Activated CD8-positive, alpha-beta memory T cell treated with anti-CD3 and anti-CD28 coated beads, Interleukin-2, amount 10 ng/mL, durations not matched to agents 7 days and 5 days (primary cell): ENCODE data around the gene IVNS1ABP. TPM values are rescaled to one million over a fixed set of nuclear protein-coding genes. Genes with fewer than 3 reads are reported as not detected.

Experiments
- ATAC-seq: fragments of 150-1000 bp; cut with Tn5 transposase; one replicate; pipeline ENCODE4 v1.10.0; 2021; ENCODE audit warnings: moderate library complexity
- CTCF ChIA-PET: fragments of 350-600 bp; sonication (Branson Sonifier 250); formaldehyde crosslinking; loops from one replicate; lab custom pipeline; 2021; ENCODE audit warnings: antibody characterized with exemption; lab: Charles Lee
- DNase-seq: peaks from one replicate; pipeline ENCODE4 v3.0.0-alpha.2; 2020
- H3K27ac Mint-ChIP-seq: one replicate; pipeline ENCODE4 v1.8.0; 2021; ENCODE audit warnings: mild to moderate bottlenecking, mixed read lengths
- H3K27me3 Mint-ChIP-seq: one replicate; pipeline ENCODE4 v1.8.0; 2021; ENCODE audit warnings: mixed read lengths
- H3K36me3 Mint-ChIP-seq: one replicate; pipeline ENCODE4 v1.8.0; 2021; ENCODE audit warnings: mild to moderate bottlenecking, mixed read lengths
- H3K4me1 Mint-ChIP-seq: one replicate; pipeline ENCODE4 v1.8.0; 2021; ENCODE audit warnings: mixed read lengths
- H3K4me3 Mint-ChIP-seq: one replicate; pipeline ENCODE4 v1.8.0; 2021; ENCODE audit warnings: mild to moderate bottlenecking, moderate library complexity, mixed read lengths
- H3K9me3 Mint-ChIP-seq: one replicate; pipeline ENCODE4 v1.8.0; 2022; ENCODE audit warnings: low read depth, mixed read lengths
- total RNA-seq, 2 experiments: library from RNA; stranded (reverse); gene quantifications; one replicate each; pipeline ENCODE4 v1.2.3, GENCODE V29; 2021

IVNS1ABP gene
- total RNA-seq, 2 experiments from 2014 or later: 251 to 509 TPM

- H3K4me1 Mint-ChIP-seq: peaks cover 17% of the 10 kb centered on the region
- CTCF ChIA-PET: interaction anchor here (0.5 kb wide), 1 partner anchor 213 kb away, joined by 3 read pairs; no protein-coding TSS in a partner anchor
- ATAC-seq (no peak), DNase-seq (no peak)
- H3K27ac Mint-ChIP-seq: no peak overlapping the region
- no peak overlapping the region for H3K4me3 Mint-ChIP-seq
- no peaks in the 10 kb centered on the region for H3K27me3 Mint-ChIP-seq
- H3K36me3 Mint-ChIP-seq: peaks cover 23% of the 10 kb centered on the region
- H3K9me3 Mint-ChIP-seq: peaks cover 4% of the 10 kb centered on the region
These were observed 29.1 kb upstream of the IVNS1ABP start for GRCh38 chr1:185345913-185346720.

- H3K9me3 Mint-ChIP-seq: peaks cover 2% of the 10 kb centered on the region
- H3K4me3 Mint-ChIP-seq: no peak overlapping the region
- H3K4me1 Mint-ChIP-seq: peaks cover 39% of the 10 kb centered on the region
- no peaks in the 10 kb centered on the region for H3K27me3 Mint-ChIP-seq
- DNase-seq (no peak), ATAC-seq (no peak)
- no peak overlapping the region for H3K27ac Mint-ChIP-seq
- CTCF ChIA-PET: no interaction called here
- H3K36me3 Mint-ChIP-seq: peaks cover 21% of the 10 kb centered on the region
These were observed 26.3 kb upstream of the IVNS1ABP start for GRCh38 chr1:185343306-185343705.

- Mint-ChIP-seq H3K27ac (no peak overlapping the region), H3K36me3 (peaks cover 21% of the 10 kb centered on the region), H3K4me1 (peaks cover 43% of the 10 kb centered on the region), H3K4me3 (no peak overlapping the region), H3K27me3 (no peaks in the 10 kb centered on the region), H3K9me3 (peaks cover 2% of the 10 kb centered on the region)
- DNase-seq (no peak), ATAC-seq (no peak)
- CTCF ChIA-PET: no interaction called here
These were observed 25.7 kb upstream of the IVNS1ABP start for GRCh38 chr1:185342672-185343259.

- no peak for ATAC-seq
- Mint-ChIP-seq H3K4me3 (no peak overlapping the region), H3K36me3 (peaks cover 24% of the 10 kb centered on the region), H3K27ac (no peak overlapping the region), H3K27me3 (no peaks in the 10 kb centered on the region), H3K4me1 (peaks cover 46% of the 10 kb centered on the region), H3K9me3 (peaks cover 2% of the 10 kb centered on the region)
- CTCF ChIA-PET: no interaction called here
- no peak for DNase-seq
These were observed 25.0 kb upstream of the IVNS1ABP start for GRCh38 chr1:185342017-185342416.

GRCh38 chr1:185341196-185341781 is 24.2 kb upstream of the IVNS1ABP start:
- ATAC-seq (no peak), DNase-seq (no peak)
- no peak overlapping the region for H3K4me3 Mint-ChIP-seq
- no peaks in the 10 kb centered on the region for H3K27me3 Mint-ChIP-seq
- H3K4me1 Mint-ChIP-seq: peaks cover 49% of the 10 kb centered on the region
- H3K27ac Mint-ChIP-seq: no peak overlapping the region
- peaks cover 2% of the 10 kb centered on the region for H3K9me3 Mint-ChIP-seq
- peaks cover 26% of the 10 kb centered on the region for H3K36me3 Mint-ChIP-seq
- CTCF ChIA-PET: no interaction called here

- Mint-ChIP-seq H3K36me3 (peaks cover 29% of the 10 kb centered on the region), H3K27ac (peak overlapping the region; percentile 85), H3K4me3 (peak overlapping the region; percentile 32), H3K27me3 (no peaks in the 10 kb centered on the region), H3K4me1 (peaks cover 54% of the 10 kb centered on the region), H3K9me3 (peaks cover 2% of the 10 kb centered on the region)
- ATAC-seq: peak; percentile 90
- peak; percentile 94 for DNase-seq
- CTCF ChIA-PET: interaction anchor here (0.9 to 5.4 kb wide), 6 partner anchors 10 to 342 kb away, joined by 3 to 32 read pairs (median 4); partner anchors contain the start of gene IVNS1ABP
These were observed 21.9 kb upstream of the IVNS1ABP start for GRCh38 chr1:185338719-185339622.

GRCh38 chr1:185337246-185337645 is 20.2 kb upstream of the IVNS1ABP start:
- ATAC-seq: no peak
- no peaks in the 10 kb centered on the region for H3K27me3 Mint-ChIP-seq
- H3K9me3 Mint-ChIP-seq: peaks cover 2% of the 10 kb centered on the region
- CTCF ChIA-PET: interaction anchor here (1.0 to 5.4 kb wide), 9 partner anchors 9 to 333 kb away, joined by 3 to 32 read pairs (median 5); partner anchors contain the start of gene IVNS1ABP
- H3K27ac Mint-ChIP-seq: no peak overlapping the region
- H3K4me3 Mint-ChIP-seq: no peak overlapping the region
- peaks cover 58% of the 10 kb centered on the region for H3K4me1 Mint-ChIP-seq
- H3K36me3 Mint-ChIP-seq: peaks cover 29% of the 10 kb centered on the region
- DNase-seq: no peak

- Mint-ChIP-seq H3K36me3 (peaks cover 19% of the 10 kb centered on the region), H3K27ac (no peak overlapping the region), H3K4me3 (no peak overlapping the region), H3K4me1 (peaks cover 41% of the 10 kb centered on the region), H3K9me3 (no peaks in the 10 kb centered on the region), H3K27me3 (no peaks in the 10 kb centered on the region)
- no peak for DNase-seq
- CTCF ChIA-PET: interaction anchor here (5.4 kb wide), 1 partner anchor 17 kb away, joined by 32 read pairs; the partner anchor contains the start of gene IVNS1ABP
- no peak for ATAC-seq
These were observed 17.1 kb upstream of the IVNS1ABP start for GRCh38 chr1:185334182-185334581.

- H3K27ac Mint-ChIP-seq: no peak overlapping the region
- H3K9me3 Mint-ChIP-seq: peaks cover 9% of the 10 kb centered on the region
- CTCF ChIA-PET: interaction anchor here (1.2 kb wide), 1 partner anchor 9 kb away, joined by 5 read pairs; no protein-coding TSS in a partner anchor
- ATAC-seq (no peak), DNase-seq (no peak)
- H3K4me1 Mint-ChIP-seq: peaks cover 8% of the 10 kb centered on the region
- no peak overlapping the region for H3K4me3 Mint-ChIP-seq
- H3K36me3 Mint-ChIP-seq: peaks cover 17% of the 10 kb centered on the region
- H3K27me3 Mint-ChIP-seq: no peaks in the 10 kb centered on the region
These were observed 11.2 kb upstream of the IVNS1ABP start for GRCh38 chr1:185328255-185328654.

- peaks cover 8% of the 10 kb centered on the region for H3K4me1 Mint-ChIP-seq
- H3K27me3 Mint-ChIP-seq: no peaks in the 10 kb centered on the region
- H3K36me3 Mint-ChIP-seq: peaks cover 32% of the 10 kb centered on the region
These were observed 8.4 kb upstream of the IVNS1ABP start for GRCh38 chr1:185325413-185325812.

GRCh38 chr1:185324118-185324517 is 7.1 kb upstream of the IVNS1ABP start:
- Mint-ChIP-seq H3K27me3 (no peaks in the 10 kb centered on the region), H3K9me3 (peaks cover 15% of the 10 kb centered on the region), H3K36me3 (peaks cover 38% of the 10 kb centered on the region), H3K4me1 (peaks cover 14% of the 10 kb centered on the region), H3K27ac (no peak overlapping the region), H3K4me3 (no peak overlapping the region)
- ATAC-seq (no peak), DNase-seq (no peak)
- CTCF ChIA-PET: interaction anchor here (0.7 to 2.5 kb wide), 5 partner anchors 12 to 401 kb away, joined by 3 to 7 read pairs (median 3); no protein-coding TSS in a partner anchor

More at GRCh38 chr1:185325413-185325812, 8.4 kb upstream of the IVNS1ABP start:
- H3K4me3 Mint-ChIP-seq: no peak overlapping the region
- CTCF ChIA-PET: interaction anchor here (0.7 to 2.5 kb wide), 4 partner anchors 11 to 235 kb away, joined by 3 to 7 read pairs (median 4); no protein-coding TSS in a partner anchor
- no peak for DNase-seq
- H3K27ac Mint-ChIP-seq: no peak overlapping the region
- H3K9me3 Mint-ChIP-seq: peaks cover 15% of the 10 kb centered on the region
- ATAC-seq: no peak

- no peak for DNase-seq
- Mint-ChIP-seq H3K27ac (no peak overlapping the region), H3K4me1 (peaks cover 25% of the 10 kb centered on the region), H3K27me3 (no peaks in the 10 kb centered on the region), H3K36me3 (peaks cover 29% of the 10 kb centered on the region), H3K4me3 (no peak overlapping the region), H3K9me3 (peaks cover 6% of the 10 kb centered on the region)
- ATAC-seq: no peak
- CTCF ChIA-PET: no interaction called here
These were observed 5.6 kb upstream of the IVNS1ABP start for GRCh38 chr1:185322636-185323035.
